Daoy (cell line): ENCODE results near the gene IGFBPL1. TPM values are rescaled to one million over a fixed set of nuclear protein-coding genes. Genes with fewer than 3 reads are reported as not detected.

Experiments
- DNase-seq: peaks from one replicate; pipeline ENCODE4 v3.0.0-alpha.2; 2015; ENCODE audit warnings: low read depth
- total RNA-seq: library from RNA; depleted of rRNA; stranded (reverse); fragments of >200 nt; shearing (Covaris generic); gene quantifications from 2 replicates; pipeline ENCODE4 v1.2.3, GENCODE V29; 2014; rRNA removed

The IGFBPL1 gene
- total RNA-seq, 1 experiment from 2014 or later: 28.8 TPM

GRCh38 chr9:38357350-38358114, 66.7 kb downstream of the IGFBPL1 start:
- no peak for DNase-seq

GRCh38 chr9:38356851-38357250, 67.4 kb downstream of the IGFBPL1 start:
- no peak for DNase-seq

Other genes starting within 250 kb of the IGFBPL1 start
- gene ALDH1B1, start 31.8 kb downstream of the IGFBPL1 start, total RNA-seq: 23.9 and 28.8 TPM in 2 replicates
- gene ANKRD18A, start 196.1 kb upstream of the IGFBPL1 start, total RNA-seq: 1.1 and 1.5 TPM in 2 replicates